Esophagus squamous epithelium (tissue), 5 donors: ENCODE data around the gene ZNF862. TPM values are rescaled to one million over a fixed set of nuclear protein-coding genes. Genes with fewer than 3 reads are reported as not detected.

Experiments
- DNase-seq: peaks from one replicate; lab custom pipeline; 2025; lab: John Stamatoyannopoulos, UW
- H3K27ac ChIP-seq, 4 donors: fragments of 200-600 bp; sonication (generic); one replicate each; pipeline ENCODE4 v1.5.1; 2016 to 2019; ENCODE audit warnings: mild to moderate bottlenecking in 1 of 4
- H3K27me3 ChIP-seq, 4 donors: fragments of 200-600 bp; sonication (generic); 1 replicate in 3 of 4; 2 replicates in 1 of 4; pipeline versions ENCODE4 v1.5.1 to v1.6.0; 2017 to 2021; ENCODE audit warnings: antibody characterized with exemption in 1 of 4
- H3K36me3 ChIP-seq, 3 donors: fragments of 200-600 bp; sonication (generic); one replicate each; pipeline ENCODE4 v1.5.1; 2016 to 2019
- H3K4me1 ChIP-seq, 3 donors: fragments of 200-600 bp; sonication (generic); one replicate each; pipeline ENCODE4 v1.5.1; 2017 to 2019
- H3K4me3 ChIP-seq, 4 donors: fragments of 200-600 bp; sonication (generic); 1 replicate in 3 of 4; 2 replicates in 1 of 4; pipeline ENCODE4 v1.5.1; 2016 to 2019; ENCODE audit warnings: mild to moderate bottlenecking in 2 of 4, moderate library complexity in 1 of 4
- H3K9me3 ChIP-seq, 3 donors: fragments of 200-600 bp; sonication (generic); one replicate each; pipeline ENCODE4 v1.5.1; 2016 to 2019
- POLR2A ChIP-seq, 4 donors: fragments of 450-650 bp; IDR thresholded peaks; one replicate each; pipeline ENCODE4 v1.6.1; 2017; ENCODE audit warnings: antibody characterized with exemption in 4 of 4, mild to moderate bottlenecking in 4 of 4, moderate library complexity in 3 of 4
- WGBS, 2 donors: methylation state at CpG; one replicate each; pipeline ENCODE4 v1.1.5; 2018; 5-methylcytosine and 5-hydroxymethylcytosine counted together
- intact Hi-C: fragments of 100-400 bp; cut with DNase I; formaldehyde crosslinking; loops from one replicate; pipeline ENCODE4 v1.15.0; 2022
- total RNA-seq, 4 donors: library from RNA; depleted of rRNA; stranded (reverse); fragments of >200 nt; gene quantifications; one replicate each; pipeline ENCODE4 v1.1.0, GENCODE V29; 2016
- TF ChIP-seq, protein P1 (sequence below), 6 experiments: fragments of 450-650 bp in 4 of 6; fragments of 200-600 bp in 2 of 6; sonication (generic) in 2 of 6; IDR thresholded peaks; one replicate each; pipeline ENCODE4 v1.5.1; 2016 to 2019; ENCODE audit warnings: antibody characterized with exemption in 6 of 6, mild to moderate bottlenecking in 4 of 6, moderate library complexity in 4 of 6
- donor health status: DM: yes; HTN: yes; CAD: no.

The ZNF862 gene
- total RNA-seq, 4 donors from 2014 or later: 7.1 to 13.2 (median 9.9) TPM

DNA sequence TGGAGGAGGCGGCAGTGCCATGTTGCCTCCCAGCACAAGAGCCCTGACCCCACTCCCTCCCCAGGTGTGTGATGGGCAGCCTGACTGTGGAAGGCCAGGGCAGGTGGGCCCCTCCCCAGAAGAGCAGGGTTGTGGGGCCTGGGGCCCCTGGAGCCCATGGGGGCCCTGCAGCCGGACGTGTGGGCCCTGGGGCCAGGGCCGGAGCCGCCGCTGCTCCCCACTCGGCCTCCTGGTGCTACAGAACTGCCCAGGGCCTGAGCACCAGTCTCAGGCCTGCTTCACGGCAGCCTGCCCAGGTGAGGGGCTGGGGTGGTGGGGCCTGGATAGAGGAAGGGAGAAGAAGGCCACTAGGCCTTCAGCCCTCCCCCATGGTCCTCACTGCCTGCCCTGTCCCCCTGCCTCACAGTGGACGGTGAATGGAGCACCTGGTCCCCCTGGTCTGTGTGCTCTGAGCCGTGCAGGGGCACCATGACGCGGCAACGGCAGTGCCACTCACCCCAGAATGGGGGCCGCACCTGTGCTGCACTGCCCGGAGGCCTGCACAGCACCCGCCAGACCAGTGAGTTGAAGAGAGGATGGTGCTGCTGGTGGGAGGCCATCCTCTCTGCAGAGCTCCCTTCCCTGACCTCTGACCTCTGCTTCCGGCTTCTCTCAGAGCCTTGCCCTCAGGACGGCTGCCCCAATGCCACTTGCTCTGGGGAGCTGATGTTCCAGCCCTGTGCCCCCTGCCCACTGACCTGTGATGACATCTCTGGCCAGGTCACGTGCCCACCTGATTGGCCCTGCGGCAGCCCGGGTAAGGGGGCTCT lies 46.6 kb upstream of the ZNF862 start:
- no peaks in the 10 kb centered on the region for H3K36me3 ChIP-seq
- TF ChIP-seq, protein P1, sequence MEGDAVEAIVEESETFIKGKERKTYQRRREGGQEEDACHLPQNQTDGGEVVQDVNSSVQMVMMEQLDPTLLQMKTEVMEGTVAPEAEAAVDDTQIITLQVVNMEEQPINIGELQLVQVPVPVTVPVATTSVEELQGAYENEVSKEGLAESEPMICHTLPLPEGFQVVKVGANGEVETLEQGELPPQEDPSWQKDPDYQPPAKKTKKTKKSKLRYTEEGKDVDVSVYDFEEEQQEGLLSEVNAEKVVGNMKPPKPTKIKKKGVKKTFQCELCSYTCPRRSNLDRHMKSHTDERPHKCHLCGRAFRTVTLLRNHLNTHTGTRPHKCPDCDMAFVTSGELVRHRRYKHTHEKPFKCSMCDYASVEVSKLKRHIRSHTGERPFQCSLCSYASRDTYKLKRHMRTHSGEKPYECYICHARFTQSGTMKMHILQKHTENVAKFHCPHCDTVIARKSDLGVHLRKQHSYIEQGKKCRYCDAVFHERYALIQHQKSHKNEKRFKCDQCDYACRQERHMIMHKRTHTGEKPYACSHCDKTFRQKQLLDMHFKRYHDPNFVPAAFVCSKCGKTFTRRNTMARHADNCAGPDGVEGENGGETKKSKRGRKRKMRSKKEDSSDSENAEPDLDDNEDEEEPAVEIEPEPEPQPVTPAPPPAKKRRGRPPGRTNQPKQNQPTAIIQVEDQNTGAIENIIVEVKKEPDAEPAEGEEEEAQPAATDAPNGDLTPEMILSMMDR (IDR thresholded peaks at IDR 0.05): no peak
- TF ChIP-seq POLR2A (IDR thresholded peaks at IDR 0.05): no peak
- H3K27me3 ChIP-seq: peaks cover 3 to 73% (median 4%) of the 10 kb centered on the region in 4 donors
- intact Hi-C loops: no loop called here
- no peaks in the 10 kb centered on the region for H3K9me3 ChIP-seq
- no peak for DNase-seq
- H3K4me1 ChIP-seq: peaks cover 3 to 19% (median 4%) of the 10 kb centered on the region in 3 donors
- WGBS, 2 donors: 100% methylated on average over 2 to 4 of the region's 21 CpGs
- no peak overlapping the region for H3K4me3 ChIP-seq
- no peak overlapping the region for H3K27ac ChIP-seq

DNA sequence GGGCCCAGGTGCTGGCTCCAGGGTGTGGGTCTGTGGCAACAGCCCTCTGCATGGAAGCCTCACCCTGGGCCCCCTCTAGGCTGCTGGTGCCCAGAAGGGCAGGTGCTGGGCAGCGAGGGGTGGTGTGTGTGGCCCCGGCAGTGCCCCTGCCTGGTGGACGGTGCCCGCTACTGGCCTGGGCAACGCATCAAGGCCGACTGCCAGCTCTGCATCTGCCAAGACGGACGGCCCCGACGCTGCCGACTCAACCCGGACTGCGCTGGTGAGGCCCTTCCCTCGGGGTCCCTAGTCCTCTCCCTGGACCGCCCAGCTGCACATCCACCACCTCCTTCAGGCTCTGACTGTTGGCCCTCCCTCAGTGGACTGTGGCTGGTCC lies 46.0 kb upstream of the ZNF862 start:
- intact Hi-C loops: no loop called here
- Histone ChIP-seq H3K4me3 (no peak overlapping the region), H3K4me1 (peaks cover 3 to 17% (median 4%) of the 10 kb centered on the region in 3 donors), H3K9me3 (no peaks in the 10 kb centered on the region), H3K27me3 (peaks cover 3 to 69% (median 4%) of the 10 kb centered on the region in 4 donors), H3K36me3 (no peaks in the 10 kb centered on the region), H3K27ac (no peak overlapping the region)
- no peak for DNase-seq
- TF ChIP-seq POLR2A (IDR thresholded peaks at IDR 0.05): no peak
- TF ChIP-seq, protein P1 (IDR thresholded peaks at IDR 0.05): no peak
- 88% methylated on average over 13 of the region's 15 CpGs; no CpG with 5 or more reads in 1 of the 2 donors for WGBS, 2 donors

DNA sequence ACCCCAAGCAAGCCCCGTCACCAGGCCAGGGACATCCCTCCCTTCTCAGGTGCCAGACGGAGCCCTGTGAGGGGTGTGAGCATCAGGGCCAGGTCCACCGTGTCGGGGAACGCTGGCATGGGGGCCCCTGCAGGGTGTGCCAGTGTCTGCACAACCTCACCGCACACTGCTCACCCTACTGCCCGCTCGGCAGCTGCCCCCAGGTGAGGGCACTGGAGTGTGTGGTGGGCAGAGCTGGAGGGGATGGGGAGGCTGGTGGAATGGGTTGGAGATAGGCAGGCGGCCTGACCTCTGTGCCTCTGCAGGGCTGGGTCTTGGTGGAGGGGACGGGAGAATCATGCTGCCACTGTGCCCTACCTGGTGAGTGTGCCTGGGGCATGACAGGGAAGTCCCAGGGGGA lies 44.9 kb upstream of the ZNF862 start:
- Histone ChIP-seq H3K27ac (no peak overlapping the region), H3K27me3 (peaks cover 3 to 59% (median 4%) of the 10 kb centered on the region in 4 donors), H3K4me1 (peaks cover 0 to 8% (median 4%) of the 10 kb centered on the region in 3 donors), H3K36me3 (no peaks in the 10 kb centered on the region), H3K4me3 (no peak overlapping the region), H3K9me3 (no peaks in the 10 kb centered on the region)
- no CpG with 5 or more reads among the region's 10 CpGs for WGBS, 2 donors
- DNase-seq: no peak
- TF ChIP-seq, protein P1 (IDR thresholded peaks at IDR 0.05): no peak
- TF ChIP-seq POLR2A (IDR thresholded peaks at IDR 0.05): no peak
- intact Hi-C loops: no loop called here

DNA sequence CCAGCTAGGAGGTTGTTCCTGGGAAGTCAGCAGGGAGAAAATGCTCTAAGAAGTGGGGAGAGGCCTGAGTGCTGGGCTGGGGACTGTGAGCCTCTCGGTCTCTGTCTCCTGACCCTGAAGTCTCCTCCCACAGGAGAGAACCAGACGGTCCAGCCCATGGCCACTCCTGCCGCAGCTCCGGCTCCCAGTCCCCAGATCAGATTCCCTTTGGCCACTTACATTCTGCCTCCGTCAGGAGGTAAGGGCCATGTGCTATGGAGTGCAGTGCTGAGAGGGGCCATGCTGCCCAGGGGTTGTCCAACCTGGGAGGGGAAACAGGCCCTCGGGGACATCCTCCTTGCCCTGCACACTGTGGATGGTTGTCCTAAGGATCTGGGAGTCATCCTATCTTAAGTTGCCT lies 43.5 kb upstream of the ZNF862 start:
- Histone ChIP-seq H3K27me3 (peaks cover 0 to 45% (median 4%) of the 10 kb centered on the region in 4 donors), H3K4me3 (no peak overlapping the region), H3K4me1 (peaks cover 0 to 8% (median 4%) of the 10 kb centered on the region in 3 donors), H3K36me3 (no peaks in the 10 kb centered on the region), H3K9me3 (no peaks in the 10 kb centered on the region), H3K27ac (no peak overlapping the region)
- TF ChIP-seq, protein P1 (IDR thresholded peaks at IDR 0.05): no peak
- no peak for TF ChIP-seq POLR2A (IDR thresholded peaks at IDR 0.05)
- intact Hi-C loops: no loop called here
- WGBS, 2 donors: 33 to 60% methylated on average over 1 to 5 of the region's 6 CpGs
- no peak for DNase-seq

DNA sequence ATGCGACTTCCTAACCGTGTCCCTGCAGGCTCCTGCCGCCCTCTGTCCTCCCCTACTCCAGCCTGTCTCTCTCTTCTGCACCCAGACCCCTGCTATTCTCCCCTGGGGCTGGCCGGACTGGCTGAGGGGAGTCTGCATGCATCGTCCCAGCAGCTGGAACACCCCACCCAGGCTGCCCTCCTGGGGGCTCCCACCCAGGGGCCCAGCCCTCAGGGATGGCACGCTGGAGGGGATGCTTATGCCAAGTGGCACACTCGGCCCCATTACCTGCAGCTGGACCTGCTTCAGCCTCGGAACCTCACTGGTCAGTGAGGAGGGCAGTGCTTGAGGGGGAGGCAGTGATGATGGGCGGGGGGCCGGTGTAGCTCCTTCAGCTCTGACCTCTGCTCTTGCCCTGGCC lies 43.0 kb upstream of the ZNF862 start:
- Histone ChIP-seq H3K36me3 (no peaks in the 10 kb centered on the region), H3K27ac (no peak overlapping the region), H3K4me1 (peaks cover 0 to 5% (median 4%) of the 10 kb centered on the region in 3 donors), H3K4me3 (no peak overlapping the region), H3K27me3 (peaks cover 0 to 40% (median 4%) of the 10 kb centered on the region in 4 donors), H3K9me3 (no peaks in the 10 kb centered on the region)
- intact Hi-C loops: no loop called here
- TF ChIP-seq, protein P1 (IDR thresholded peaks at IDR 0.05): no peak
- TF ChIP-seq POLR2A (IDR thresholded peaks at IDR 0.05): no peak
- DNase-seq: no peak
- 76 to 79% methylated on average over 5 to 7 of the region's 10 CpGs for WGBS, 2 donors
